ENCODE measurements around the gene ELP2.

DNA sequence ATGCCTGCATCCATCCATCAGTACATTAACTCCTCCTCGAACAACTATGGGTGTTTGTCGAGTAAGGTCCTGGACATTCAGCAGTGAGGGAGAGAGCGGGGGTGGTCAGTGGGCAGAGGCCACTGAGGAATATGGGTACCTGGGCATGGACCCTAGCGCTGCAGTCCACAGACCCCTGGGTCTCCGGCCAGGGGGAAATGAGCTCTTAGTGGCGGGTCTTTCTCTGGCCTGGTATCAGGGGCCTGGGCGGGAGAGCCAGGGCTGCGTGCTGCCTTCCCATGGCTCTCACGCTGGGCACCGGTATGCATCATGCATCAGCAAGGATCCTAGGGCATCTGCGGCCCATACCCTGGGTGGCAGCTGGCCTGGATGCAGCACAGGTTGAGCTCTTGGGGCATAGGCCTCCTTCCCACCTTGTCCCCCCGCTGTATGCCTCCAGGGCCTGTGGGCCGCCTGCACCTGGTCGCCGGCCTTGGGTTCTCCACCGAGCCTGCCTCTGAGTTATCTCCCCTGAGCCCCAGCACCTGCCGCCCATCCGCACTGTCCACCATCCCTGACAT is 56.3 kb downstream of the ELP2 start:
- TF ChIP-seq, protein P1, sequence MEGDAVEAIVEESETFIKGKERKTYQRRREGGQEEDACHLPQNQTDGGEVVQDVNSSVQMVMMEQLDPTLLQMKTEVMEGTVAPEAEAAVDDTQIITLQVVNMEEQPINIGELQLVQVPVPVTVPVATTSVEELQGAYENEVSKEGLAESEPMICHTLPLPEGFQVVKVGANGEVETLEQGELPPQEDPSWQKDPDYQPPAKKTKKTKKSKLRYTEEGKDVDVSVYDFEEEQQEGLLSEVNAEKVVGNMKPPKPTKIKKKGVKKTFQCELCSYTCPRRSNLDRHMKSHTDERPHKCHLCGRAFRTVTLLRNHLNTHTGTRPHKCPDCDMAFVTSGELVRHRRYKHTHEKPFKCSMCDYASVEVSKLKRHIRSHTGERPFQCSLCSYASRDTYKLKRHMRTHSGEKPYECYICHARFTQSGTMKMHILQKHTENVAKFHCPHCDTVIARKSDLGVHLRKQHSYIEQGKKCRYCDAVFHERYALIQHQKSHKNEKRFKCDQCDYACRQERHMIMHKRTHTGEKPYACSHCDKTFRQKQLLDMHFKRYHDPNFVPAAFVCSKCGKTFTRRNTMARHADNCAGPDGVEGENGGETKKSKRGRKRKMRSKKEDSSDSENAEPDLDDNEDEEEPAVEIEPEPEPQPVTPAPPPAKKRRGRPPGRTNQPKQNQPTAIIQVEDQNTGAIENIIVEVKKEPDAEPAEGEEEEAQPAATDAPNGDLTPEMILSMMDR (optimal IDR thresholded peaks at IDR 0.05 in 1 of 3, IDR thresholded peaks at IDR 0.05 in 1 of 3, conservative IDR thresholded peaks at IDR 0.05 in 1 of 3; ENCODE audit: extremely low read depth in 1 of 3, insufficient read depth in 2 of 3, low read length in 3 of 3), result no peak
- TF ChIP-seq EZH2 (IDR thresholded peaks at IDR 0.05; ENCODE audit: low read length), result no peak
